RKO (cell line): ENCODE data around the gene CCDC183.
"Not testable (repeated sequence)": the region's sequence is repeated elsewhere in the genome, so short reads cannot be mapped to it uniquely, and the experiment has no call there.

Experiments used
- DNase-seq: peaks from one replicate; pipeline ENCODE4 v3.0.0-alpha.2; 2016; ENCODE audit warnings: low spot score

Gene CCDC183

GRCh38 chr9:136839229-136840139, 43.3 kb downstream of the CCDC183 start:
- DNase-seq: no peak

GRCh38 chr9:136840140-136840876, 44.2 kb downstream of the CCDC183 start:
- no peak for DNase-seq

DNA sequence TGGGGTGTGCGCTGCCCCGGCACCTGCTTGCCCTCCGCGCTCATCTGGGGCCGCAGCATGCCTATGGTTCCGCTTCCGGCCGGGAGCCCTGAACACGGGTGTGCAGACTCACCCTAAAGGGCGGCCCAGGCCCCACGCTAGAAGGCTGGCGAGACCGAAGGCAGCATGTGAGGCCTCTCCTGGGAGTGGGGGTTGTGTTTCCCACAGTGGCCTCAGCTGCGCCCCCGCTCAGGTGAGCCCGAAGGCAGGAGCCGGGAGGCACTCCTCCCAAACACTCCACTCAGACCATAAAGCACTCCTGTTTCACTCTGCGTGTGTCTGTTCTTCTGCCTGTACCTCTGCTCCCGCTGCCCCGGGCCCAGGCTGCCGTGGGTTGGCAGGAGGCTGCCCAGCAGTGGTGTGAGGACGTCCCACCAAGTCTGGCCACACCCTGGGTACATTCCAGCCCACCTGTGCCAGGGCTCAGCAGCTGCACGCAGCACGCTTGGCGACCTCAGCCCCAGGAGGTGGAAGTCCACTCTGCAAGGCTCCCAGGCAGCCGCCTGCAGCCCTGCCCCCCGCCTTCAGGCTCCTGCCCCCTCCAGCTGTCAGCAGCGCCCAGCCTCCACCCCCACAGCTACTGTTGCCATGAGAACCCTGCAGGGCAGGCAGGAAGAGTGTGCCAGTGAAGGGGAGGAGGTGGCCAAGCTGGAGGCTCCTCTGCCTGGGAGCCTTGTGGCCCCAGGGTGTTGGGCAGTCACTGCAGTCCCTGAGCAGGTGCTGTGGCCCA, 44.9 kb downstream of the CCDC183 start:
- DNase-seq: no peak

DNA sequence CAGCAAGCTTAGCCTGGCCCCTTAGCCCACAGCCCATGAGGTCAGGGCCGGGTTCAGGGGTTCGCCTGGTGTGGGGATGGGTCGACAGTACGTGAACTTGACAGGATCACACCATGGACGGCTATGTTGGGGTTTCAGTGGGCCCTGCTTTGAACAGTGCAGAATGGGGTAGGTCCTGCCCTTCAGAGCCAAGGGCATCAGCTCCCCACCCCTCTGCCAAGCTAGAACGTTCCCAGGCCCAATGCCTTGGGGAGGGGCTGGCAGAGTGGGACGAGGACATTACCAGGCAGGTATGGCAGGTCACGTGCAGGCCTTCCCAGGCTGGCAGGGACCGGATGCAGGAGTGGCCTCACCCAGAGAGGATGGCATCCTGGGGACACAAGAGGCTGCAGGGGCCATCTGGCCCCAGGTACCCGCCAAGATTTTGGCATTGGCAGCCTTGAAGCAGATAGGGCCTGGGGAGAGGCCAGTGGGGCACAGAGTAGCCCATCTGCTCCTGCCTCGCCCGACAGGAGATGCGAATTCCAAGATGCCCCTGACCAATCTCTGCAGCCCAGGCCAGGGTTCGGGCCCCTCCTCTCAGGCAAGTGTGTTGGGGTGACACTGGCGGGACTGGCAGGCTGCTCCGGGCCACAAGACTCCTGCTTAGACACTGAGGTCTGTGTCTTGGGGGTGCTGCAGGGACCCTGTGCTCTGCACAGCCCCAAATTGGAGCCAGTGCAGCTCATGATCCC, 45.7 kb downstream of the CCDC183 start:
- DNase-seq: not testable (repeated sequence)

GRCh38 chr9:136842380-136842948, 46.3 kb downstream of the CCDC183 start, which contains the start of gene AJM1:
TSS of gene AJM1 (plus strand) at chr9:136842478. CDS start at chr9:136844415, 1,937 bp downstream.
- peak; percentile 91 for DNase-seq

- not testable (repeated sequence) for DNase-seq
Measured at GRCh38 chr9:136843159-136843800, 47.1 kb downstream of the CCDC183 start.

- DNase-seq: not testable (repeated sequence)
Measured at GRCh38 chr9:136843801-136844740, 47.9 kb downstream of the CCDC183 start.

GRCh38 chr9:136844761-136845464, 48.8 kb downstream of the CCDC183 start:
- no peak for DNase-seq

DNA sequence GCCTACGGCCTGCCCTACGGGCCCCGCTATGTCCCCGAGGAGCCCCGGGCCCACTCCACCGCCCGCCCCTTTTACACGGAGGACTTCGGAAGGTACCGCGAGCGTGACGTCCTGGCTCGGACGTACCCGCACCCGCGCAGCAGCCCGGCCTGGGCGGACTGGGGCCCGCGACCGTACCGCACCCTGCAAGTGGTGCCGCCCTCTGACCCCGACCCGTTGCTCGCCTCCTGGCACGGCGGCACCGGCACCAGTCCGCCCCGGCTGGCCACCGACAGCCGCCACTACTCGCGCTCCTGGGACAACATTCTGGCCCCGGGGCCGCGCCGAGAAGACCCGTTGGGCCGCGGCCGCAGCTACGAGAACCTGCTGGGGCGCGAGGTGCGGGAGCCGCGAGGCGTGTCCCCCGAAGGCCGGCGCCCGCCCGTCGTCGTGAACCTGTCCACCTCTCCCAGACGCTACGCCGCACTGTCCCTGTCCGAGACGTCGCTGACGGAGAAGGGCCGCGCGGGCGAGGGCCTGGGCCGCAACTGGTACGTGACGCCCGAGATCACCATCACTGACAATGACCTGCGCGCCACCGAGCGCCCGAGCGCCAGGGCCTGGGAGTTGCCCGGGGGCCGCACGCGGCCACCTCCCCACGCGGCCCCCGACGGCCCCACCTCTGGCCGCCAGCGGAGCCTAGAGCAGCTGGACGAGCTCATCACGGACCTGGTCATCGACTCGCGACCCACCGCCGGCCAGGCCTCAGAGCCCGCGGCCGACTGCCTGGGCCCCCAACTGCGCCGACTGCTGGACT, 49.5 kb downstream of the CCDC183 start:
- no peak for DNase-seq

- DNase-seq: no peak
Measured at GRCh38 chr9:136846376-136847087, 50.4 kb downstream of the CCDC183 start.

DNA sequence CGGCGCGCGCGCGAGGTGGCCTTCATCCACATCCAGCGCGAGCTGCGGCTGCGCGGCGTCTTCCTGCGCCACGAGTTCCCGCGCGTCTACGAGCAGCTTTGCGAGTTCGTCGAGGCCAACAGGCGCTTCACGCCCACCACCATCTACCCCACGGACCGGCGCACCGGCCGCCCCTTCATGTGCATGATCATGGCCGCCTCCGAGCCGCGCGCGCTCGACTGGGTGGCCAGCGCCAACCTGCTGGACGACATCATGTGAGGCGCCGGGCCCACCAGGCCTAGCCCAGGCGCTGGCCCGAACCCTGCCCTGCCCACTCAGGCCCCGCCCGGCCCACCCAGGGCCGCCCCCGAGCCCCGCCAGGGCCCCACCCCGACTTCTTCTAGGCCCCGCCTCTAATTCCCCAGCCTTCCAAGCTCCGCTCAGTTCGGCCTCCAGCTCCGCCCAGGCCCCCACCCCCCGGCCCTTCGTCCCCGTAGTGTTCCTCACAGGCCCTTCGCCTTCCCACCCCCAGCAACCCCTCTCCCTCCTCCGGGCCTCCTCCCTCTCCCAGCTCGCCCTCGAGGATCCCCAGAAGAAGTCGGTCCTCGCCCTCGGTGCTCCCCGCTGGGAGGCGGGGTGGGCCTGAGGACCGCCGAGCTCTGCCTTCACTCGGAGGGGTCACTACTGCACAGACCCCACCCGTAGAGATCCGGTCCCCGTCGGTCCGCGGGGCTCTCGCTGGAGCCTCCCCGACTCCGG, 51.1 kb downstream of the CCDC183 start:
- DNase-seq: no peak

- DNase-seq: peak; percentile 97
Measured at GRCh38 chr9:136847826-136848392, 51.8 kb downstream of the CCDC183 start.

GRCh38 chr9:136848393-136849037, 52.4 kb downstream of the CCDC183 start:
- DNase-seq: peak; percentile 71

DNA sequence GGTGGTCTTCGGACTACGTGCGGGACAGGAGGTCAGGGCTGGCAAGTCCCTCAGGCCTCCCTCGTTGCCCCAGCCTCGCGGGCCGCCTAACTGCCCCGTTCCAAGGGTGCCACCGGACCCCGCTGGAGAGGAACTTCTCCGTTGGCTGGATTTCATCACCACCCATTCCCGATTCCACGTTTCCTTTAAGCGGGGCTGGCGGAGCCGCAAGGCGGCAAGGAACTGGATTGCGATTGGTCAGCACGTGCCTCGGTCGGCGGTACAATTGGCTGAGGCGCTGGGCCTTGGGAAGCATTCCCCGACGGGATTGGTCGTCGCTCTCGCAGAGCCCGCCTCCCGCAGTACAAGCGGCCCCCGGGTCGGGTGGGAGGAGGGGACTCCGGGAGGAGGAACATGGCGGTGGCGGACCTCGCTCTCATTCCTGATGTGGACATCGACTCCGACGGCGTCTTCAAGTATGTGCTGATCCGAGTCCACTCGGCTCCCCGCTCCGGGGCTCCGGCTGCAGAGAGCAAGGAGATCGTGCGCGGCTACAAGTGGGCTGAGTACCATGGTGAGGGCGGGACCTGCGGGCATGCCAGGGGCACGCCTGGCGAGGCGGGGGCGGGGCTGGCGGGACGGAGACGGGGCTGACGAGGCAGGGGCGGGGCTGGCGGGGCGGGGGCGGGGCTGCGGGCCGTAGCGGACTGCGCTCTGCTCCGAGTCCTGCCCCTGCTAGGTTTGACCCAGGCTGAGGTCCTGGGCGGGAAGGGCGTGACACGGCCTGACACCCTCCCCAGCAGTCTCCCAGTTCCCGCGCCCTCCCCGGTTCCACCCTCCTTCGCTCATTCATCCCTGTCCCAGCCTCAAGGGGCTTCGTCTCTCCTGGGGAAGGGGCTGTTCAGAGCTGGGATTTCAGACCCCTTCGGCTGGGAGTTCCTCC, 53.2 kb downstream of the CCDC183 start, which contains the start of gene PHPT1:
Gene PHPT1, plus strand, starts transcription at position 372 of the 922 bp plus-strand sequence. Its CDS starts 22 bp downstream, at position 394.
- DNase-seq: peak; percentile 100
